IMR-90 (cell line): ENCODE results near the gene CGN. TPM values are rescaled to one million over a fixed set of nuclear protein-coding genes. Genes with fewer than 3 reads are reported as not detected.

ENCODE experiments used
- ATAC-seq: fragments of 200-7000 bp; cut with Tn5 transposase; 2 replicates; pipeline ENCODE4 v1.9.1; 2020; ENCODE audit warnings: low read depth, mild to moderate bottlenecking, moderate library complexity
- BruUV-seq: library from RNA; stranded (reverse); fragments of 400-500 nt; replicated peaks from 2 replicates; lab custom pipeline; 2021; lab: Mats Ljungman, UMichigan
- CTCF ChIA-PET: fragments of 300-600 bp; formaldehyde crosslinking; extraction: SDS; loops from one replicate; lab custom pipeline; 2021; ENCODE audit warnings: antibody characterized with exemption; lab: Yijun Ruan, JAX
- POLR2A ChIA-PET: fragments of 300-600 bp; sonication (Branson Sonifier 250); formaldehyde crosslinking; loops from one replicate; lab custom pipeline; 2022; ENCODE audit warnings: antibody characterized with exemption; ENCODE audit not compliant: unreplicated experiment; lab: Charles Lee
- DNase-seq: peaks from one replicate; pipeline ENCODE4 v3.0.0; 2013
- H2AFZ ChIP-seq: replicated peaks from 2 replicates; pipeline ENCODE3; 2013; ENCODE audit warnings: low read length, mild to moderate bottlenecking; ENCODE audit not compliant: poor library complexity
- H2AK5ac ChIP-seq: 2 replicates; pipeline ENCODE4 v1.6.1; 2013; ENCODE audit warnings: low read depth, low read length, inconsistent platforms
- H2AK9ac ChIP-seq: replicated peaks from 2 replicates; pipeline ENCODE3; 2013; ENCODE audit warnings: mild to moderate bottlenecking, low read depth, low read length, moderate library complexity; ENCODE audit not compliant: poor library complexity
- H2BK120ac ChIP-seq: 2 replicates; pipeline ENCODE4 v1.6.1; 2013; ENCODE audit warnings: low read depth, low read length, inconsistent platforms
- H2BK15ac ChIP-seq: 3 replicates; pipeline ENCODE4 v1.6.1; 2013; ENCODE audit warnings: low read depth, low read length, inconsistent platforms
- H2BK20ac ChIP-seq: 2 replicates; pipeline ENCODE4 v1.6.1; 2013; ENCODE audit warnings: low read depth, mild to moderate bottlenecking, inconsistent platforms, low read length, moderate library complexity
- H2BK5ac ChIP-seq: 2 replicates; pipeline ENCODE4 v1.6.1; 2013; ENCODE audit warnings: mild to moderate bottlenecking, low read depth, low read length, inconsistent platforms; ENCODE audit not compliant: poor library complexity, severe bottlenecking
- H3K14ac ChIP-seq: replicated peaks from 2 replicates; pipeline ENCODE4 v1.6.1; 2013; ENCODE audit warnings: low read depth, low read length, inconsistent platforms
- H3K18ac ChIP-seq: 2 replicates; pipeline ENCODE4 v1.6.1; 2013; ENCODE audit warnings: low read depth, low read length, control low read depth
- H3K23ac ChIP-seq: 2 replicates; pipeline ENCODE4 v1.6.1; 2013; ENCODE audit warnings: low read depth, low read length, inconsistent platforms
- H3K27ac ChIP-seq: 2 replicates; pipeline ENCODE4 v1.5.1; 2013; ENCODE audit warnings: mild to moderate bottlenecking, control low read depth, low read length; ENCODE audit not compliant: insufficient read depth
- H3K27me3 ChIP-seq: 2 replicates; pipeline ENCODE4 v1.6.1; 2013; ENCODE audit warnings: low read length; ENCODE audit not compliant: control insufficient read depth, insufficient read depth
- H3K36me3 ChIP-seq: 2 replicates; pipeline ENCODE4 v1.6.1; 2013; ENCODE audit warnings: low read length, mixed read lengths; ENCODE audit not compliant: control insufficient read depth, insufficient read depth
- H3K4ac ChIP-seq: 2 replicates; pipeline ENCODE4 v1.6.1; 2013; ENCODE audit warnings: low read depth, low read length, inconsistent platforms
- H3K4me1 ChIP-seq: 2 replicates; pipeline ENCODE4 v1.6.1; 2013; ENCODE audit warnings: low read length, mixed read lengths; ENCODE audit not compliant: control insufficient read depth, insufficient read depth
- H3K4me2 ChIP-seq: 2 replicates; pipeline ENCODE4 v1.6.1; 2013; ENCODE audit warnings: low read depth, mild to moderate bottlenecking, control low read depth, low read length, moderate library complexity
- H3K4me3 ChIP-seq: 2 replicates; pipeline ENCODE4 v1.5.1; 2013; ENCODE audit warnings: low read depth, mild to moderate bottlenecking, control low read depth, low read length, moderate library complexity; ENCODE audit not compliant: insufficient read depth
- H3K56ac ChIP-seq: 2 replicates; pipeline ENCODE4 v1.6.1; 2013; ENCODE audit warnings: low read length, inconsistent platforms; ENCODE audit not compliant: insufficient read depth; ENCODE audit errors: extremely low read depth
- H3K79me1 ChIP-seq, 2 experiments: 2 replicates each; pipeline ENCODE4 v1.6.1; 2013; ENCODE audit warnings: low read length in 2 of 2, inconsistent platforms in 1 of 2, low read depth in 1 of 2
- H3K9ac ChIP-seq: 2 replicates; pipeline ENCODE4 v1.6.1; 2013; ENCODE audit warnings: low read depth, low read length, control low read depth
- H3K9me1 ChIP-seq: 2 replicates; pipeline ENCODE4 v1.6.1; 2013; ENCODE audit warnings: low read length, inconsistent platforms; ENCODE audit not compliant: insufficient read depth
- H3K9me3 ChIP-seq: 2 replicates; pipeline ENCODE4 v1.6.1; 2013; ENCODE audit warnings: low read length; ENCODE audit not compliant: control insufficient read depth, insufficient read depth
- H4K20me1 ChIP-seq: 2 replicates; pipeline ENCODE4 v1.6.1; 2013; ENCODE audit warnings: low read length, inconsistent platforms; ENCODE audit not compliant: insufficient read depth
- H4K5ac ChIP-seq: 2 replicates; pipeline ENCODE4 v1.6.1; 2013; ENCODE audit warnings: mild to moderate bottlenecking, low read depth, low read length, control low read depth
- H4K8ac ChIP-seq, 2 experiments: 2 replicates each; pipeline ENCODE4 v1.6.1; 2013; ENCODE audit warnings: low read depth in 2 of 2, low read length in 2 of 2, control low read depth in 1 of 2, inconsistent platforms in 1 of 2
- H4K91ac ChIP-seq: 2 replicates; pipeline ENCODE4 v1.6.1; 2013; ENCODE audit warnings: low read depth, low read length, inconsistent platforms; ENCODE audit not compliant: insufficient read depth
- CEBPB ChIP-seq: IDR thresholded peaks from 2 replicates; pipeline ENCODE4 v1.6.1; 2012; ENCODE audit warnings: low read depth, low read length, improper control_type of control experiment
- CHD1 ChIP-seq: IDR thresholded peaks from 2 replicates; pipeline ENCODE4 v1.6.1; 2012; ENCODE audit warnings: low read depth, low read length, improper control_type of control experiment
- MAZ ChIP-seq: IDR thresholded peaks from 2 replicates; pipeline ENCODE4 v1.6.1; 2012; ENCODE audit warnings: low read depth, mild to moderate bottlenecking, low read length, improper control_type of control experiment, moderate library complexity, borderline replicate concordance
- MXI1 ChIP-seq: IDR thresholded peaks from 2 replicates; pipeline ENCODE4 v1.6.1; 2012; ENCODE audit warnings: low read depth, mild to moderate bottlenecking, low read length, moderate library complexity, borderline replicate concordance
- NFE2L2 ChIP-seq: fragments of 150-350 bp; IDR thresholded peaks from 2 replicates; pipeline ENCODE4 v1.6.1; 2016; ENCODE audit warnings: low read depth, mild to moderate bottlenecking, low read length
- POLR2A ChIP-seq: IDR thresholded peaks from 2 replicates; pipeline ENCODE4 v1.6.1; 2012; ENCODE audit warnings: mild to moderate bottlenecking, low read depth, low read length
- RAD21 ChIP-seq: IDR thresholded peaks from 2 replicates; pipeline ENCODE4 v1.6.1; 2012; ENCODE audit warnings: low read length, improper control_type of control experiment
- RFX5 ChIP-seq: IDR thresholded peaks from 2 replicates; pipeline ENCODE4 v1.8.0; 2012; ENCODE audit warnings: low read depth, mild to moderate bottlenecking, low read length, moderate library complexity
- SMC3 ChIP-seq: fragments of 150-350 bp; IDR thresholded peaks from 2 replicates; pipeline ENCODE4 v1.6.1; 2016; ENCODE audit warnings: low read depth, mild to moderate bottlenecking, antibody characterized with exemption, low read length, moderate library complexity
- WGBS, 2 experiments: methylation state at CpG; one replicate each; pipeline versions ENCODE4 v1.1.5 to v1.1.7; 2013; ENCODE audit warnings: missing lambda C conversion rate in 2 of 2; ENCODE audit not compliant: insufficient read length in 1 of 2; ENCODE audit errors: extremely low coverage in 2 of 2; 5-methylcytosine and 5-hydroxymethylcytosine counted together
- dilution Hi-C: fragments of 300-500 bp; cut with HindIII; formaldehyde crosslinking; loops from one replicate; pipeline ENCODE4 v1.14.3; 2018; ENCODE audit warnings: low sequenced_read_pairs; ENCODE audit not compliant: unreplicated experiment
- in situ Hi-C: fragments of 300-500 bp; cut with MboI; formaldehyde crosslinking; loops from 3 replicates; pipeline ENCODE4 v1.14.3; 2019; ENCODE audit warnings: low sequenced_read_pairs, inconsistent platforms, mixed read lengths
- intact Hi-C: fragments of 100-400 bp; cut with micrococcal nuclease; formaldehyde crosslinking; loops from 2 replicates; pipeline ENCODE4 v1.10.0; 2022
- polyA plus RNA-seq, 3 experiments: library from polyadenylated mRNA; depleted of rRNA; stranded (reverse); fragments of >200 nt; gene quantifications; 2 replicates each; pipeline ENCODE4 v1.2.3, GENCODE V29; 2012; ENCODE audit warnings: low replicate concordance in 1 of 3
- total RNA-seq: library from RNA; depleted of rRNA; stranded (reverse); fragments of >200 nt; gene quantifications from 2 replicates; pipeline ENCODE4 v1.2.3, GENCODE V29; 2012

Gene CGN
- total and polyA plus RNA-seq, 2 of the 4 experiments (the other 2 are of a cell fraction): 0.34 to 0.36 TPM

- dilution Hi-C loops: no loop called here
- in situ Hi-C loops: no loop called here
- Histone ChIP-seq H2AK9ac (no peak overlapping the region), H4K8ac (no peak overlapping the region), H3K4me3 (no peak overlapping the region), H3K9me1 (0 out of 2 replicates have a peak, but pooled peaks cover 3% of the 10 kb centered on the region), H3K9me3 (no peaks in the 10 kb centered on the region), H4K5ac (no peak overlapping the region), H4K91ac (no peak overlapping the region), H2BK20ac (no peak overlapping the region), H3K27ac (no peak overlapping the region), H2BK120ac (no peak overlapping the region), H2BK15ac (no peak overlapping the region), H3K14ac (no peak overlapping the region), H2AK5ac (no peak overlapping the region), H4K20me1 (no peaks in the 10 kb centered on the region), H3K36me3 (no peaks in the 10 kb centered on the region), H3K56ac (no peak overlapping the region), H3K27me3 (peaks cover 32% of the 10 kb centered on the region), H3K4ac (no peak overlapping the region), H2AFZ (no peak overlapping the region), H3K79me1 (no peaks in the 10 kb centered on the region), H3K9ac (no peak overlapping the region), H3K23ac (no peak overlapping the region), H2BK5ac (no peak overlapping the region), H3K4me2 (no peak overlapping the region), H3K4me1 (peaks cover 10% of the 10 kb centered on the region), H3K18ac (no peak overlapping the region)
- intact Hi-C loops: no loop called here
- TF ChIP-seq SMC3 (no peak), MXI1 (no peak), RFX5 (no peak), CHD1 (no peak), RAD21 (no peak), MAZ (no peak), NFE2L2 (no peak), POLR2A (no peak), CEBPB (no peak)
- ChIA-PET POLR2A (no interaction called here), CTCF (no interaction called here)
- no CpG with 5 or more reads among the region's 1 CpG for WGBS, 2 experiments
- DNase-seq (no peak), ATAC-seq (no peak)
- BruUV-seq: no TSS peak
Measured at GRCh38 chr1:151516031-151516511, 4.9 kb downstream of the CGN start.
